Measurements from ENCODE around the gene TRAPPC12. TPM values are rescaled to one million over a fixed set of nuclear protein-coding genes. Genes with fewer than 3 reads are reported as not detected.
A peak's percentile ranks its signal among the peaks of the same experiment; 100 is the strongest.

The TRAPPC12 gene
- total RNA-seq, 1 donor from 2014 or later: 71.0 TPM

GRCh38 chr2:3503046-3503445 is 123.6 kb downstream of the TRAPPC12 start:
- no peaks in the 10 kb centered on the region for H3K27me3 Mint-ChIP-seq (ENCODE audit: low read depth)
- no peak for DNase-seq (ENCODE audit: low spot score)
- no peaks in the 10 kb centered on the region for H3K9me3 Mint-ChIP-seq (ENCODE audit: low read depth)
- peaks cover 9% of the 10 kb centered on the region for H3K4me1 Mint-ChIP-seq (ENCODE audit: low read depth)
- TF ChIP-seq CTCF (IDR thresholded peaks at IDR 0.05): no peak
- H3K27ac Mint-ChIP-seq (ENCODE audit: unreplicated experiment): no peak overlapping the region
- no peak overlapping the region for H3K4me3 Mint-ChIP-seq (ENCODE audit: unreplicated experiment)
- H3K36me3 Mint-ChIP-seq (ENCODE audit: low read depth): peaks cover 38% of the 10 kb centered on the region

- H3K27ac Mint-ChIP-seq (ENCODE audit: unreplicated experiment): no peak overlapping the region
- H3K4me3 Mint-ChIP-seq (ENCODE audit: unreplicated experiment): no peak overlapping the region
- H3K27me3 Mint-ChIP-seq (ENCODE audit: low read depth): no peaks in the 10 kb centered on the region
- peaks cover 39% of the 10 kb centered on the region for H3K36me3 Mint-ChIP-seq (ENCODE audit: low read depth)
- no peak for TF ChIP-seq CTCF (IDR thresholded peaks at IDR 0.05)
- no peak for DNase-seq (ENCODE audit: low spot score)
- H3K9me3 Mint-ChIP-seq (ENCODE audit: low read depth): peaks cover 3% of the 10 kb centered on the region
- peaks cover 9% of the 10 kb centered on the region for H3K4me1 Mint-ChIP-seq (ENCODE audit: low read depth)
Measured at GRCh38 chr2:3503483-3503882, 124.0 kb downstream of the TRAPPC12 start.

GRCh38 chr2:3504741-3505140 is 125.2 kb downstream of the TRAPPC12 start:
- Mint-ChIP-seq H3K4me1 (ENCODE audit: low read depth) (peaks cover 9% of the 10 kb centered on the region), H3K4me3 (ENCODE audit: unreplicated experiment) (no peak overlapping the region), H3K27me3 (ENCODE audit: low read depth) (no peaks in the 10 kb centered on the region), H3K36me3 (ENCODE audit: low read depth) (peaks cover 33% of the 10 kb centered on the region), H3K27ac (ENCODE audit: unreplicated experiment) (no peak overlapping the region), H3K9me3 (ENCODE audit: low read depth) (peaks cover 4% of the 10 kb centered on the region)
- no peak for DNase-seq (ENCODE audit: low spot score)
- TF ChIP-seq CTCF (IDR thresholded peaks at IDR 0.05): no peak

GRCh38 chr2:3505771-3506170 is 126.3 kb downstream of the TRAPPC12 start:
- TF ChIP-seq CTCF (IDR thresholded peaks at IDR 0.05): no peak
- Mint-ChIP-seq H3K27ac (ENCODE audit: unreplicated experiment) (peak overlapping the region; percentile 66), H3K9me3 (ENCODE audit: low read depth) (peaks cover 4% of the 10 kb centered on the region), H3K4me1 (ENCODE audit: low read depth) (peaks cover 9% of the 10 kb centered on the region), H3K36me3 (ENCODE audit: low read depth) (peaks cover 35% of the 10 kb centered on the region), H3K27me3 (ENCODE audit: low read depth) (no peaks in the 10 kb centered on the region), H3K4me3 (ENCODE audit: unreplicated experiment) (no peak overlapping the region)
- no peak for DNase-seq (ENCODE audit: low spot score)

- Mint-ChIP-seq H3K27ac (ENCODE audit: unreplicated experiment) (no peak overlapping the region), H3K27me3 (ENCODE audit: low read depth) (no peaks in the 10 kb centered on the region), H3K9me3 (ENCODE audit: low read depth) (peaks cover 12% of the 10 kb centered on the region), H3K36me3 (ENCODE audit: low read depth) (peaks cover 41% of the 10 kb centered on the region), H3K4me3 (ENCODE audit: unreplicated experiment) (no peak overlapping the region), H3K4me1 (ENCODE audit: low read depth) (peaks cover under 1% of the 10 kb centered on the region)
- no peak for TF ChIP-seq CTCF (IDR thresholded peaks at IDR 0.05)
- no peak for DNase-seq (ENCODE audit: low spot score)
Measured at GRCh38 chr2:3512086-3512485, 132.6 kb downstream of the TRAPPC12 start.
